Measurements from ENCODE around the gene PRKAB1.
"Not testable (repeated sequence)": the region's sequence is repeated elsewhere in the genome, so short reads cannot be mapped to it uniquely, and the experiment has no call there.

PRKAB1 gene

GRCh38 chr12:119667577-119668323 is at the start of gene PRKAB1:
PRKAB1 (plus strand) TSS chr12:119668133; CDS start chr12:119668245, 112 bp downstream.
- peak; percentile 52 for TF ChIP-seq CTCF (conservative IDR thresholded peaks at IDR 0.05; ENCODE audit: control insufficient read depth, insufficient read depth, low read depth, low read length)
- peak; percentile 95 for DNase-seq (ENCODE audit: low read depth)
- peak within 1 kb of the TSS; percentile 94 for H3K4me3 ChIP-seq (ENCODE audit: control insufficient read depth, low read depth, low read length)

GRCh38 chr12:119618328-119618896 is 49.5 kb upstream of the PRKAB1 start:
- DNase-seq (ENCODE audit: low read depth); H3K4me3 ChIP-seq (ENCODE audit: control insufficient read depth, low read depth, low read length): not testable (repeated sequence)

- no peak for TF ChIP-seq CTCF (conservative IDR thresholded peaks at IDR 0.05; ENCODE audit: control insufficient read depth, insufficient read depth, low read depth, low read length)
- no peak for DNase-seq (ENCODE audit: low read depth)
- H3K4me3 ChIP-seq (ENCODE audit: control insufficient read depth, low read depth, low read length), result no peak overlapping the region
Measured at GRCh38 chr12:119620490-119620889, 47.4 kb upstream of the PRKAB1 start.

- no peak for TF ChIP-seq CTCF (conservative IDR thresholded peaks at IDR 0.05; ENCODE audit: control insufficient read depth, insufficient read depth, low read depth, low read length)
- peak; percentile 15 for DNase-seq (ENCODE audit: low read depth)
- H3K4me3 ChIP-seq (ENCODE audit: control insufficient read depth, low read depth, low read length), result no peak overlapping the region
Measured at GRCh38 chr12:119621878-119622277, 46.1 kb upstream of the PRKAB1 start.

GRCh38 chr12:119624966-119625365 is 43.0 kb upstream of the PRKAB1 start:
- H3K4me3 ChIP-seq (ENCODE audit: control insufficient read depth, low read depth, low read length), result no peak overlapping the region
- DNase-seq (ENCODE audit: low read depth), result no peak
- no peak for TF ChIP-seq CTCF (conservative IDR thresholded peaks at IDR 0.05; ENCODE audit: control insufficient read depth, insufficient read depth, low read depth, low read length)

GRCh38 chr12:119627019-119627643 is 40.8 kb upstream of the PRKAB1 start:
- no peak overlapping the region for H3K4me3 ChIP-seq (ENCODE audit: control insufficient read depth, low read depth, low read length)
- TF ChIP-seq CTCF (conservative IDR thresholded peaks at IDR 0.05; ENCODE audit: control insufficient read depth, insufficient read depth, low read depth, low read length), result no peak
- no peak for DNase-seq (ENCODE audit: low read depth)

GRCh38 chr12:119627686-119628085 is 40.2 kb upstream of the PRKAB1 start:
- no peak overlapping the region for H3K4me3 ChIP-seq (ENCODE audit: control insufficient read depth, low read depth, low read length)
- DNase-seq (ENCODE audit: low read depth), result no peak
- no peak for TF ChIP-seq CTCF (conservative IDR thresholded peaks at IDR 0.05; ENCODE audit: control insufficient read depth, insufficient read depth, low read depth, low read length)

Measured in fibroblast of mammary gland (primary cell).